Measurements from ENCODE around the gene LIN7C. TPM values are rescaled to one million over a fixed set of nuclear protein-coding genes. Genes with fewer than 3 reads are reported as not detected.
A peak's percentile ranks its signal among the peaks of the same experiment; 100 is the strongest.
"Not testable (repeated sequence)": the region's sequence is repeated elsewhere in the genome, so short reads cannot be mapped to it uniquely, and the experiment has no call there.

The LIN7C gene
- total RNA-seq, 1 experiment from 2014 or later: 31.1 TPM

- DNase-seq (ENCODE audit: low read depth, low spot score): peak; percentile 95
- in situ Hi-C loops (cut with HindIII; ENCODE audit: low pct_unique_long_range_greater_than_20kb, low sequenced_read_pairs): no loop called here
Measured at GRCh38 chr11:27460158-27460978, 46.2 kb downstream of the LIN7C start.

- DNase-seq (ENCODE audit: low read depth, low spot score): peak; percentile 22
Measured at GRCh38 chr11:27459191-27459590, 47.4 kb downstream of the LIN7C start.

GRCh38 chr11:27458182-27458581 lies 48.4 kb downstream of the LIN7C start:
- no peak for DNase-seq (ENCODE audit: low read depth, low spot score)

More at GRCh38 chr11:27459191-27459590, 47.4 kb downstream of the LIN7C start:
- in situ Hi-C loops (cut with HindIII; ENCODE audit: low pct_unique_long_range_greater_than_20kb, low sequenced_read_pairs): no loop called here

GRCh38 chr11:27456795-27457329 lies 49.7 kb downstream of the LIN7C start:
- in situ Hi-C loops (cut with HindIII; ENCODE audit: low pct_unique_long_range_greater_than_20kb, low sequenced_read_pairs): no loop called here
- no peak for DNase-seq (ENCODE audit: low read depth, low spot score)

More at GRCh38 chr11:27458182-27458581, 48.4 kb downstream of the LIN7C start:
- in situ Hi-C loops (cut with HindIII; ENCODE audit: low pct_unique_long_range_greater_than_20kb, low sequenced_read_pairs): no loop called here

GRCh38 chr11:27456140-27456794 lies 50.3 kb downstream of the LIN7C start:
- no peak for DNase-seq (ENCODE audit: low read depth, low spot score)
- in situ Hi-C loops (cut with HindIII; ENCODE audit: low pct_unique_long_range_greater_than_20kb, low sequenced_read_pairs): no loop called here

- no peak for DNase-seq (ENCODE audit: low read depth, low spot score)
- in situ Hi-C loops (cut with HindIII; ENCODE audit: low pct_unique_long_range_greater_than_20kb, low sequenced_read_pairs): no loop called here
Measured at GRCh38 chr11:27455667-27456066, 50.9 kb downstream of the LIN7C start.

GRCh38 chr11:27453701-27454100 lies 52.9 kb downstream of the LIN7C start:
- in situ Hi-C loops (cut with HindIII; ENCODE audit: low pct_unique_long_range_greater_than_20kb, low sequenced_read_pairs): no loop called here
- DNase-seq (ENCODE audit: low read depth, low spot score): no peak

GRCh38 chr11:27452147-27452546 lies 54.4 kb downstream of the LIN7C start:
- in situ Hi-C loops (cut with HindIII; ENCODE audit: low pct_unique_long_range_greater_than_20kb, low sequenced_read_pairs): no loop called here
- no peak for DNase-seq (ENCODE audit: low read depth, low spot score)

GRCh38 chr11:27451244-27451965 lies 55.2 kb downstream of the LIN7C start:
- in situ Hi-C loops (cut with HindIII; ENCODE audit: low pct_unique_long_range_greater_than_20kb, low sequenced_read_pairs): no loop called here

GRCh38 chr11:27448184-27448540 lies 58.4 kb downstream of the LIN7C start:
- DNase-seq (ENCODE audit: low read depth, low spot score); in situ Hi-C loops (cut with HindIII; ENCODE audit: low pct_unique_long_range_greater_than_20kb, low sequenced_read_pairs): not testable (repeated sequence)

More at GRCh38 chr11:27451244-27451965, 55.2 kb downstream of the LIN7C start:
- no peak for DNase-seq (ENCODE audit: low read depth, low spot score)

GRCh38 chr11:27447288-27448183 lies 59.0 kb downstream of the LIN7C start:
- DNase-seq (ENCODE audit: low read depth, low spot score): no peak

GRCh38 chr11:27445625-27446024 lies 60.9 kb downstream of the LIN7C start:
- in situ Hi-C loops (cut with HindIII; ENCODE audit: low pct_unique_long_range_greater_than_20kb, low sequenced_read_pairs): no loop called here
- no peak for DNase-seq (ENCODE audit: low read depth, low spot score)

More at GRCh38 chr11:27447288-27448183, 59.0 kb downstream of the LIN7C start:
- in situ Hi-C loops (cut with HindIII; ENCODE audit: low pct_unique_long_range_greater_than_20kb, low sequenced_read_pairs): no loop called here

GRCh38 chr11:27444801-27445215 lies 61.8 kb downstream of the LIN7C start:
- in situ Hi-C loops (cut with HindIII; ENCODE audit: low pct_unique_long_range_greater_than_20kb, low sequenced_read_pairs): no loop called here
- DNase-seq (ENCODE audit: low read depth, low spot score): no peak

Small RNAs within 50 kb of the gene (small RNA-seq; reads per million reads assigned to genes)
- 0 reads per million in 2 experiments for gene AC100771.1
- gene MIR8087: 0 reads per million in 2 experiments
- 0 to 0.10 reads per million in 2 experiments for gene RNA5SP339

Other genes starting within 250 kb of the LIN7C start
- gene CCDC34, start 143.6 kb downstream of the LIN7C start, total RNA-seq (2014; rRNA removed; shearing (Covaris generic)): 7.1 and 8.1 TPM in 2 replicates
- 10.0 and 10.2 TPM in 2 replicates for gene LGR4, start 34.0 kb downstream of the LIN7C start, total RNA-seq (2014; rRNA removed; shearing (Covaris generic))
- 0.37 and 0.66 TPM in 2 replicates for gene BDNF, start 193.7 kb upstream of the LIN7C start, total RNA-seq (2014; rRNA removed; shearing (Covaris generic))

All from SK-MEL-5 (cell line).